ENCODE results near the gene POMT2.

POMT2 gene

GRCh38 chr14:77265187-77265515 is 55.5 kb downstream of the POMT2 start:
- H4K20me1 ChIP-seq (ENCODE audit: control insufficient read depth, insufficient read depth, low read depth, low read length): no peaks in the 10 kb centered on the region
- no peak overlapping the region for H3K4me3 ChIP-seq (ENCODE audit: low read length)
- H3K36me3 ChIP-seq (ENCODE audit: control insufficient read depth, low read length): no peaks in the 10 kb centered on the region
- no peak for TF ChIP-seq CTCF (IDR thresholded peaks at IDR 0.05; ENCODE audit: low read depth, low read length, poor library complexity, severe bottlenecking)
- no peak for TF ChIP-seq EZH2phosphoT487 (IDR thresholded peaks at IDR 0.05; ENCODE audit: borderline replicate concordance, low read length)
- no peak overlapping the region for H3K4me2 ChIP-seq (ENCODE audit: low read length)
- H3F3A ChIP-seq (ENCODE audit: control insufficient read depth, insufficient read depth): no peaks in the 10 kb centered on the region
- no peaks in the 10 kb centered on the region for H3K9me2 ChIP-seq (replicated peaks; ENCODE audit: control insufficient read depth, low read length)
- H3K27ac ChIP-seq (ENCODE audit: low read depth, low read length): no peak overlapping the region
- no peaks in the 10 kb centered on the region for H3K9me3 ChIP-seq (ENCODE audit: control insufficient read depth, insufficient read depth, low read length)
- peaks cover 15% of the 10 kb centered on the region for H3K4me1 ChIP-seq (ENCODE audit: control insufficient read depth, low read length)
- no peaks in the 10 kb centered on the region for H3K79me2 ChIP-seq (ENCODE audit: control insufficient read depth, low read length)
- no peaks in the 10 kb centered on the region for H3K27me3 ChIP-seq (ENCODE audit: control insufficient read depth, low read length)

GRCh38 chr14:77264466-77265186 is 56.1 kb downstream of the POMT2 start:
- peaks cover 12% of the 10 kb centered on the region for H3K4me1 ChIP-seq (ENCODE audit: control insufficient read depth, low read length)
- no peaks in the 10 kb centered on the region for H3K79me2 ChIP-seq (ENCODE audit: control insufficient read depth, low read length)
- H3K36me3 ChIP-seq (ENCODE audit: control insufficient read depth, low read length): no peaks in the 10 kb centered on the region
- no peaks in the 10 kb centered on the region for H3K27me3 ChIP-seq (ENCODE audit: control insufficient read depth, low read length)
- H3K4me2 ChIP-seq (ENCODE audit: low read length): no peak overlapping the region
- H3F3A ChIP-seq (ENCODE audit: control insufficient read depth, insufficient read depth): no peaks in the 10 kb centered on the region
- H3K27ac ChIP-seq (ENCODE audit: low read depth, low read length): no peak overlapping the region
- TF ChIP-seq CTCF (IDR thresholded peaks at IDR 0.05; ENCODE audit: low read depth, low read length, poor library complexity, severe bottlenecking) (no peak), EZH2phosphoT487 (IDR thresholded peaks at IDR 0.05; ENCODE audit: borderline replicate concordance, low read length) (no peak)
- H3K4me3 ChIP-seq (ENCODE audit: low read length): no peak overlapping the region
- H3K9me2 ChIP-seq (replicated peaks; ENCODE audit: control insufficient read depth, low read length): no peaks in the 10 kb centered on the region
- no peaks in the 10 kb centered on the region for H3K9me3 ChIP-seq (ENCODE audit: control insufficient read depth, insufficient read depth, low read length)
- H4K20me1 ChIP-seq (ENCODE audit: control insufficient read depth, insufficient read depth, low read depth, low read length): no peaks in the 10 kb centered on the region

- Histone ChIP-seq H3K4me1 (ENCODE audit: control insufficient read depth, low read length) (peaks cover 8% of the 10 kb centered on the region), H3K4me2 (ENCODE audit: low read length) (no peak overlapping the region), H3F3A (ENCODE audit: control insufficient read depth, insufficient read depth) (no peaks in the 10 kb centered on the region), H3K36me3 (ENCODE audit: control insufficient read depth, low read length) (no peaks in the 10 kb centered on the region), H3K27me3 (ENCODE audit: control insufficient read depth, low read length) (no peaks in the 10 kb centered on the region), H4K20me1 (ENCODE audit: control insufficient read depth, insufficient read depth, low read depth, low read length) (no peaks in the 10 kb centered on the region), H3K9me2 (replicated peaks; ENCODE audit: control insufficient read depth, low read length) (no peaks in the 10 kb centered on the region), H3K79me2 (ENCODE audit: control insufficient read depth, low read length) (no peaks in the 10 kb centered on the region), H3K4me3 (ENCODE audit: low read length) (no peak overlapping the region), H3K9me3 (ENCODE audit: control insufficient read depth, insufficient read depth, low read length) (no peaks in the 10 kb centered on the region), H3K27ac (ENCODE audit: low read depth, low read length) (no peak overlapping the region)
- no peak for TF ChIP-seq EZH2phosphoT487 (IDR thresholded peaks at IDR 0.05; ENCODE audit: borderline replicate concordance, low read length)
- TF ChIP-seq CTCF (IDR thresholded peaks at IDR 0.05; ENCODE audit: low read depth, low read length, poor library complexity, severe bottlenecking): no peak
Observed at GRCh38 chr14:77260631-77261030, 60.1 kb downstream of the POMT2 start.
